NCI-H187 (cell line): ENCODE measurements around the gene TGFBR1.

ENCODE experiments used
- DNase-seq, 2 experiments: peaks; one replicate each; lab custom pipeline; 2025; lab: John Stamatoyannopoulos, UW

TGFBR1 gene

DNA sequence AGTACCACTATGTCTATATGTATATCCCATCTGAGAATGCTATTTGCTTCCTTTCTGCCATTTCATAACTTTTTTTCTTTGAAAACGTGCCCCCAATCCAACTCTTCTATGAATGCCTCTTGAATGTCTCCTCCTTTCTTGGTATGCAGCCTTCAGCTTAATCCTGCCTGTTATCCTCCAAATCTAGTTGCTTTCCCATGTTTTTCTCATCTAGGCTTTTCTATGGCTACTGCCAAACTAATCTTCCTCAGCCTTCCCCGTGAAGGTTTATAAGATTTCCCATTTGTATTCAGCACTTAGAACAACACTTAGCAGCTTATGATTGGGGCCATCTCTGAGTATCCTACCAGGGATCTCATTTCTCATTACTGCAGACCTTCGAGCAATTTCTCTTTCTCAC lies 2.5 kb downstream of the TGFBR1 start:
- DNase-seq = no peak

DNA sequence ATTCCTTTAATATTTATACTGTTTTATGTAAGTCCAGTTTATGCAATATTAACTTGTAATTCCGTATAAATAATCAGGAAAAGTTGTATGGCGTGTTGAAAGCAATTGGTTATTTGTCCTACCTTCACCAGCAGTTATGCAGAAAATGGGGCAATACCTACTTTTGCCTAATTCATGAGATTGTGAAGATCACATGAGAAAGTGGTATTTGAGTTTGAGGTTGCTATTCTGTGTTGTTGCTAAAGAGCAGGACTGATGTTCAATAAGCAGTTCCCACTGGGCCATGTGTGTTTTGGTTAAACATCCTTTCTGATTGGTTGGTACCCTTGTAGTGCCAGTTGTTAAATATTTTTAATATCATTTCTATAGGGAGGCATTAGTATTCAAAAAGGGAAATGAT lies 3.2 kb downstream of the TGFBR1 start:
- DNase-seq = no peak

DNA sequence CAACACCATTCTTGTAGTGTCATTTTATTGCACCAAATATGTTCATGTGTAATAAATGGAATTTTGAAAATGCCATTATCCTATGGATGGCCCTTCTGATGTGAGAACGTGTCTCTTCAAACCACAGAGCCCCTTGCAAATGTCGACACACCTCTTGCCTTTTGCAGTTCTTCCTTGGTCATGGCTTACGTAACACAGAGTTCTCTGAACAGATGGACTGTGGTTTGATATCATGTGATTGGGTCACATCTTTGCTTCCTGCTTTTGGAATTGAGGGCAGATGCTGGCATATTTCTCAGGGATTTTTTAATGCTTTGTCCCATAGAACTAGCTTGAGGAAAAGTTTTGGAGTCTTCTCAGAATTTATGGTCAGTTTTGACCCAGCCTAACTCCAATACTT lies 4.6 kb downstream of the TGFBR1 start:
- no peak for DNase-seq

DNA sequence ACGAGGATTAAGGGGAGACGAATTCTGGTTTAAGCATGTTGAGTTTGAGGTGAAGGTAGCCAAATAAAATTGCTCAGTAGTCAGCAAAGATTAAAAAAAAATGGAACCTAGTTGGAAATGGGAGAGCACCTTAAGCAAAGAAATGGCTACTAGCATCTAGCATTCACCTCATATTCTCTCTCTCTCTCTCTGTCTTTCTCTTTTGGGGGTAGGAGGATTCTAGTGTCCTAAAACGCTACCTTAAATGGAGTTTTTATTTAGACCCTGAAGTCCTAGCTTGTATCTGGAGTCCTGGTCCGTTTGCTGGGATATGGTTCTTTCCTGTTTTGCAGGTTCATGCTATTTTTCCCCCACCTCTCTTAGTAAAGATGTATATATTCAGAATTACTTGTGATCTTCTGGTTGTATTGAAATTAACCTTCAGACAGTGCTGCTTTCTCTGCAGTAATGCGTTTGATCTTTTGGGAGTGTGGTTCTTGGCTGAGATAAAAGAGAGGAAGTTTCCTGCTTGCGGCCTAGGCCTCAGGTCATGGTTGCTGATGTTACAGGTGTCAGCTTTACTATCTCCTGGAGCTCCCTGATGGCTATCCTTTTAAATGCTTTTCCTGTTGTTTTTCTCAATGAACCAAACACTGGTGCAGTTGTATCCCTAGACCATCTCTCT lies 8.0 kb downstream of the TGFBR1 start:
- no peak for DNase-seq

DNA sequence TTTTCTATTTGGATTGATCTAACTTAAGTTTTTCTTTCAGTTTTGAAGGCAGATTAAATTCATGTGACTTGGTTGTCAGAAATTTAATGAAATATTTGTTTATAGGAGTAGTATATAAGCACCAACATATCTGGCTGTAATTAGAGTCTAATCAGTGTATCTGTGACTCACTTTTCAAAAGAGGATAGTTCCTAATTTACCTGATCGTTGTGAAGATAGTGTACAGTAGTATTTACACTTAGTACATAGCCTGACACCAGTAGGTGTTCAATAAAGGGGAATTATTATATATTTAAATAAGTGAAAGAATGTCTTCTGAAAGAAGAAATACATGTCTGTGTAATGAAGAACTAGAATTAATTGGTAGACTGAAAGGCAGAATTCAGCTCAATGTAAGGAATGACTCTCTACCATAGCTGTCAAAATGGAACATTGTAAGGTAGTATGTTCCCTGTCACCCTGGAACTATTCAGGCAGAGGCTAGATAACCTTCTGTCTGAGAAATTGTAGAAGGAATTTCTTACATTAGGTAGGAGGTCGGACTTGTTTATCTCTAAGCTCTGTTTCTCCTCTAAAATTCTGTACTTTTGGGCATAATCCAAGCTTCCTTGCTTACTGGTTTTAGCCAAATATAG lies 8.6 kb downstream of the TGFBR1 start:
- DNase-seq = no peak

DNA sequence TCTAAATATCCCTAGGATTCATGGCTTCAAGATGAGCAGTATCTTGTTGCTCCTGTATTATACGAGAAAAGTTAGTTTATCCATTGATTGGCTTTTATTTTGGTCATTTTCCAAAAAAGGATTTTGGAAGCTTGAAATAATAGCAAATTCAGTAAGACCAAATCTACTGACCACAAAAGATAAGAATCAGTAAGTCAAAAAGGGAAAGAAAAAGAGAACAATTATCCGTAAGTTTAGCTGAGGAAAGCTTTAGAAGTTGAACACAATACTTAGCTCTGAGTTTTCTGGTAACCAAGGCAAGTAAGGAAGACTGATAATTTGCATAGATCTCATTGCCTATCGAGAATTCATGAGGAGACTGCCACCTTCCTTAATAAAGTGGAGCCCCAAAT lies 9.1 kb downstream of the TGFBR1 start:
- no peak for DNase-seq

DNA sequence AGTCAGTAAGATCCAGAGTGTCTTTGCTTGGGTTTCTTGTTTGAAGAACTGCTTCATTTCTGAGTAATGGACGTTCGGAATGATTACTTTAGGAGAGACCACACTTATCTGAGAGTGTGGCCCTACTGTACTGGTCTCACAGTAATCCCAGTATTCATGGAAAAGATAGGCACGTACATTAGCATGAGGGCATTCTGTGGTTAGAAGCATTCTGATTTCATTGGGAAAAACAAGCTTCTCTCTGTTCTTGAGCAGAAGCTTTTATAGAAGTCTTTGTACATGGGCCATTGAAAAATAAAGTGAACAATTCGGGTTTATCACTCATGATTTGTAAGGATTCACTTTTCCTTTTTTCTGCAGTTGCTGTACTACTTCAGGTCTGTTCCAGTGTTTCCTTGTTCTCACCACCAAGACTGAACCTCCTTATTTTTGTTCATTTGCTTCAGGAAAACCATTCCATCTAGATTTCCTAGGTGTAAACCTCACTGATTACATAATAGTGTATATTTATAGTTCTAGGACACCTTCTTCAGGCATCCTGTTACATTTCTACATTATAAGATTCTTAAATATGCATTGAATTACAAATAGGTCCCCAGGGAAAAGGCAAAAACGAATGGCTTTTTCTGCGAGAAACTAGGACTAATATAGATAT lies 10.1 kb downstream of the TGFBR1 start:
- no peak for DNase-seq

DNA sequence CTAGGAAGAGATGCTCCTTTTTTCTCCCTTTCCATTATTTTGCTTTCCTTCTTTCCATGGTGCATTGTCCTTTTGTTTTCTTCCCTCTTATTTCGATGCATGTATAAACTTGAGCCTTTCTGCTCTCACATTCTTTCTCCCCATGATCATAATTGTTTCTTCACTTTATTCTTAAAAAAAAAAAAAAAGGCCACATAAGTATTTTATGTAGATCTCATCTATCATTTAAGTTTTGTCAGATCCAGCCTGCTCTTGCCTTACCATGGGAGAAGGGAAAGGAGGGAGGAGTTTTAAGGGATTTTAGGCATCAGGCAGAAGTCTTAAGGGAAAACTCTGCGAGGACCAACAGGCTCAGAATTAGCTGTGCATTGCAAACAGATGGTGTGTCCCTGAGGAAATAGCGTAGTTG lies 11.1 kb downstream of the TGFBR1 start:
- no peak for DNase-seq

DNA sequence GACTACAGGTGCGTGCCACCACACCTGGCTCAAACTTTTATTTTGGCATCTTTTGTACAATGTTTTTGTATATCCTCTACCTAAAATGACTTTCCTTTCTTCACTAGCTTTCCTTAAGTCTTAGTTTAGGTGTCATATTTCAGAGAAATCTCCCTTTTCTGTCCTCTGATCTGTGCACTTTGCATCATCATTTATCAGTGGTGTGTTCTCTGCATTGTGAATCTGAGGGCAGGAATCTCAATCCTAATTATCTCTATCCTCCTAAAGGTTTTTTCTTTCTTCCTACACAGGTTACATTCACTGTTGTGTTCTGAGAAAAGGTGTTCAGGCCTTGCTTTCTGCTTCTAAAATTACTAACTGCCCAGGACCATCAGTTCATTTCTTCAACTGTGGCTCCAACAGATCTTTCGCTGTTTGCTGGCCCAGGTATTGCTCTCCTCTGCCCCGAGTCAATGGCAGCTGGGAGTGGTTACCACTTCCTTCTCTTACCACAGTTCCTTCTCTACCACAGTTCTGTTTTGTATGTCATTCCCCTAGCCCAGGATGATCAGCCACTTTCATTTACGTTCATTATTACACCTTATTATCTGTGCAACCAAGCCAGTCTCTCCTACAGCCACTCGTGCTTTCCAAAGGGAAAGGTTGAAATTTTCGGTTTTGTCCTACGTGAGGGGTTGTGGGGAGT lies 14.0 kb downstream of the TGFBR1 start:
- no peak for DNase-seq

DNA sequence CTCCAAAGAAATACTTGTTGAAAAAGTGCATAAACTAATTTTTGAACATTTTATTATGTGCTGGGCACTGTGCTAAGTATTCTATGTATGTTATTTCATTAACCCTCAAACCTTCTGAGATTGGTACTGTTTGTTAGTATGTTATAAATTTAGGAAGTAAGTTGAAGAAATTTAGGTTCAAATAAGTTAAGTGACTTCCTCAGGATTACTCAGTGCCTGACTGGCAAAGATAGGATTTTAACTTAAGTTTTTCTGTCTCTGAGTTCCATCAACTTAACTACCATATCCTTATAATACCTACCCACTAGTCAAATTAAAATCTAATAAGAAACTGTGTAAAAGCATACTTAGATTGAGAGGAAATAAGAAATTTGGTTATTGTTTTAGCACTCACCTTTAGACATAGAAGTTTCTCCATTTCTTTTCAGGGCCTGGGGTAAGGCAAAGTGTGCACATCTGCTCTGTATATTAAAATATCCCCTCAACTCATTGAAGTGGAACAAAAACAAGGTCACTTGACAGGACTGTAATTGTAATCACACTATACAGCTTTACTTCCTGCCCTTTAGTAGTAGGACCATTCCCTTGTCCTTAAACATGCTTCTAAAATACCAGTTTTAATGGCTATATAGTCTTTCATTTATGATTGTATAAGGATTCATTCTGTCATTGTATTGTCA lies 15.2 kb downstream of the TGFBR1 start:
- DNase-seq = no peak

DNA sequence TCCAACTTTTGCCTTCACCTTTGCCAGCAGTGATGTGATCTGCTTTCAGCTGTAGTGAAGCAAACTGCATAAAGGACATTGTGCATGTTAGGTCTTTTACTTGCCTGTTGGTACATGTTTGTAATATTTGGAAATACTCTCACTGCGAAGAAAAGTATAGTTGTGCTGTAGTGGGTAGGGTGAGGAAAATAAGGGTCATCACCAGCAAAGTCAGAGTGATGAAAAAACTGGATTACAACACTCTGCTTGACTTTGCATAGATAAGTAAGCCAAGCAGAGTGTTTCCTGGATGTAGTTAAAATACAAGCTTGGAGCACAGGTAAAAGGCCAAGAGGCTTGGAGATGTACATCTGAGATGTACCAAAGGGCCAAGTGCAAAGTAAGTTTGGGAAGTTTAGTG lies 16.7 kb downstream of the TGFBR1 start:
- DNase-seq = no peak

DNA sequence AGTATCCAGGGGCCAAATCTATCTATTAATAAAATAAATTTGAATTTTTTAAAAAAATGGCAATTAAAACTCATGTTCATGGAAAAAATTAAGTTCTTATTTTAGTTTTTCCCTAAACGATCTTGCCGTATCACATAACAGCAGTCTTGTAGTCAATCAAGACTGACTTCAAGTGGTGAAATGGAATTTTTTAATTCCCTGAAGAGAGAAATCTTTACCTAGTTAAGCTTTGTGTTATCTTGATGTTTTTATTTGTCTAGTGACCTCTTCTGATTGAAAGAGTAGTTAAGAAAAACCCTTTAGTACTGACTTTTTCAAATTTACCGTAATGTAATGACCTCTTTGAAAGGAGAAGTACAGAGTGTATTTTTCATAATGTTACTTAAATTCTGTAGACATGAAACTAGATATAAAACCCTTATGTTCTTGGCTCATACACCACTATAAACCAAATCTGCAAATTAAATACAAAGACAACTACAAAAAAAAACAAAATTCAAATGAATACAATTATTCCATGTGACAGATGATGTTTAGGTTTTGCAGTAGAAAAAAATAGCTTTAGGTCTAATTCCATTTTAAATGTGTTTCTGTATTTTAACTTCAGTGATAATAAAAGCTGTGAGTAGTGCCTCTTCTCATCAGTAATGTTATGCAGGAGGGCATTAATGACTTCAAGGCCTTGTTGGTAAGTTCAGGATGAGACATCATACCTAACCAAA lies 19.8 kb downstream of the TGFBR1 start:
- DNase-seq = no peak

DNA sequence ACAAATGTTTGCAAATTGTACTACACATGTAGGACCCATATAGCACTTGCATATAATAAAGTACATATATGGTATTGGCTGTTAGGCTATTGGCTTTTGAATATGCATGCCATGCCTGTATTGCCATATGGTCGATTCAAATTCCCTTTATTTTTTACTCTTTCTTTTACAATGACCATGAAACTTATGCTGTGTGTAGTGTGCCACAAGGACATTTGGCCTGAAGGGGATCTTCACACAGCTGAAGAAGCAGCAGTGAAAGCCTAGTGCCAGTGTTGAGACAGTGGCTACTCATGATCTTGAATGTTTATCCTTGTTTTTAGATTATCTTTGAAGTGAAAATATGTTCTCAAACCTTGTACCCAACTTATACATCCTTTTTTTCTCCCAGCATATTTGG lies 20.5 kb downstream of the TGFBR1 start:
- no peak for DNase-seq

DNA sequence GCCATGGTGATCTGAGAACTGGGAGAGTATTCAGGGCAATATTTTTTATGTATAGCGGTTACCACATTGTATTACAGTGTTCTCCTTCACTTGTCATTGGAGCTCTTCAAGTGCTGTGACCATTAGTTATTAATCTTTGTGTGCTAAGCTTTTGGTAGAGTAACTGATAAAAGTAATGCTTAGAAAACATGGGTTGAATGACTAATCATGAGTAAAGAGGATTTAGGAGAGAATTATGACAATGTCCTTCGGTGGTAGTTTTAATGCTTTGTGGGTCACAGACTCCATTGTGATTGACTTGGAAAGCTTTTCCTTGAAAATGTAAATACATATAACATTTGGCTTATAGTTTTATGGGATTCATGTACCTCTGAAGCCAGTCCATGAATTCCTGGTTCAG lies 21.4 kb downstream of the TGFBR1 start:
- DNase-seq = no peak

DNA sequence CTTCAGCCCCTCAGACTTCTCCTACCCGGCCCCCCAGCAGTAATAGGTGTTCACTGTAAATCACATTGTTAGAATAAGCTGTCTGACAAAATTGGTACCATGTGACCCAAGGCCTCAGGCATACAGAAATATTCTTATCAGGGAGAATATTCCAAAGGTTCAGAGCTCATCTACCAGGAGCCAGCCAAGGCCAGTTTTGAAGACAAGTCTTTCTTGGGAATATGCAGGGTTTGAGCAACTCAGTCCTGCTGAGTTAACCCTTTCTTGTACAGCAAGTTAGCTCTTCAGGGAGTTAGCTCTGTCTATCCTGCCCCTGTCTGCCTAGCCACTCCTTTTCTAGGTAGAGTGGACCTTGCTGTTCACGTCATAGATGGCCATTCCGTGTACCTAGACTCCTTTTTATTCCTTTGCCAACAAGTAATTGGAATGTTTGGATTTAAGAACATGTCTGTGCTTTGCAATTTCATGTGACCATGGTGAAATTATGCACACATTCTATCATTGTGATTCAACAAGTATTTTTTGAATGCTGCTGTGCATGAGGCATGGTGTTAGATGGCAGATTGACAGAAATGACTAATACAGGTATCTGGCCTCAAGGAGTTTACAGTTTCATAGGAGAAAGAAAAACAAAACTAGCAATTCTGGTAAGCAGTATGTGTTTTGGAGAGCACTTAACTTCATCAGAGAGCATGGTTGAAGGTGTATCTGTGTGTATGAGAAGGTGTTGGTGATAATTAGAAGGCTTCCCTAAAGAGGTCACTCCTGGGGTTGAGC lies 22.6 kb downstream of the TGFBR1 start:
- DNase-seq = no peak

DNA sequence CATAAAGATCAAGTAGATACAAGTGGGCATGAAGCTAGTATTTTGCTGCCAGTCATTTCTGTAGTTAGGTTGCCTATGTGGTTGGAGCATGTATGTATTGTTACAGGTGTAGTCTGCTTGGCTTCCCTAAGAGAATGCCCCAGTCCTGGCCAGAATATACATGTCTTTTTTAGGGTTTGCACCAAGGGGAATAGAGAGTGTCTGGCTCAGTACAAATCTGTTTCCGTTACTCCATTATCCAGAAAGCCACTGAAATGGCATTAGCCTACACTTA lies 23.2 kb downstream of the TGFBR1 start:
- DNase-seq = no peak

DNA sequence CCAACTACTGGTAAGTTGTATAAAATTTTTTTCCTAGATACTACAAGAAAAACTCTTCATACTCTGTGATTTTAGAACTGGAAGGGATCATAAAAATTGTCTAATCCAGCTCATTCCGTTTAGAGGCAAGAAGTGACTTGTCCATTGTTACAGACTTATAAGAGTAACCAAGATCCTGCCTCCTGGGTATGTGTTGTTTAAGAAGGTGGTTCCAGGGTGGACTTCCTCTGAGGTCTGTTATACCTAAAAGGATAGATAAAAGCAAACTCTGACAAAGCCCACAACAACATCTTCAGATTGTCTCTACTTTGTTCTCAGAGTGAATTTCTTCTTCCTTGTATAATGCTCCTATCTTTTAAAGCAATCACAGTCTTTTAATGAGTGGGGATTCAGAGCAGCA lies 24.2 kb downstream of the TGFBR1 start:
- no peak for DNase-seq

DNA sequence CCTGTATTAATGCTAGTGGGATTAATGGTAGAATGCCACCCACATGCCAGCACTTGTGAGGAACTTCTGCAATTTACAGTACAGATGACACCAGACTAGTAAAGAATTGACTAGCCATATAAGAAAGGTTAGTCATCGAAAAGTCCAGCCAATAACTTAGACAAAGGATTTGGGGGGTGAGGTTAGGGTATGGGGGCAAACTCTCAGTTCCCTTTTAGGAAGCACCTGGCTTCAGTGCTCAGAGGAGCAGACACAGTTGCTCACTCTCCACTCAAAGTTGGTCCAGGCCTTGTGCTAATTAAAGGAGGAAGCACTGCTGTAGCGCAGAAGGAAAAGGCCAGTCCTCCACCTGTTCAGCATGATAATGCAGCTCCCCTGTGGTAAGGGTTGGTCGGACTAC lies 25.2 kb downstream of the TGFBR1 start:
- DNase-seq = no peak

DNA sequence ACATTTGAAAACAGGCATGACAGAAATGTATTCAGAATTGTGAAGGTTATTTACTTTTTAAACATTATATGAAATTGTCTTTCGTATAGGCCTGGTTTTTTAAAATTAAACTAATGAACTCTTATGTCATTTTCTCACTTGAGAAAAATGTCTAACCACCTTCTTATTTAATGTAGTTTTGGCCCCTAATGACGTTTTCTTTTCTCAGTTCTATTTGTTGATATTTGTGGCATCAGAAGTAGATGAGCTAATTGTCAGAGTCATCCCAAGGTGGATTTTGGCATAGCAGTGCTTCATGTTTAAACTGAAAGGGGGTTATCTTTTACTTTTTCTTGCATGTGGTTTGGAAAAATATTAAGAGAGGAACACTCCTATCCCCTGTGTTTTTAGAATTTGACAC lies 28.2 kb downstream of the TGFBR1 start:
- DNase-seq = no peak

DNA sequence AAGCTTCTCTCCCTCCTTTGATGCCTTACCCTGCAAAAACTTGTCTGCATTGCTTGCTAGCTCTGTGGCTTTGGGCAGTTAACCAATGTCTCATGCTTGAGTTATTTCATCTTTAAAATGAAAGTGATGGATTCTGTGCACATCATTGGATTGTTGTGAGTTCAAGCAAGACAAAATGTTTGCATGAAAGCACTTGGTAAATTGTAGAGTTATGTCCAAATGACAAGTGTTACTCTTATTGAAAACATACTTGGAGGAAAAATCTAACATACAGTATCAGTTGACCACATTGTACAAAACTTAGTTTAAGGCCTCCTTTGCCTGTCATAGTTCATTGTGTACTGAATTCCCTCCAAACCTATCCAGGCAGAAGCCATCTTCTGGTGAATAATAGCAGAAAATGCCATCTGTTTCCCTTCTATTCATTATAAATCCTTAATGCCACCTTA lies 30.0 kb downstream of the TGFBR1 start:
- no peak for DNase-seq

DNA sequence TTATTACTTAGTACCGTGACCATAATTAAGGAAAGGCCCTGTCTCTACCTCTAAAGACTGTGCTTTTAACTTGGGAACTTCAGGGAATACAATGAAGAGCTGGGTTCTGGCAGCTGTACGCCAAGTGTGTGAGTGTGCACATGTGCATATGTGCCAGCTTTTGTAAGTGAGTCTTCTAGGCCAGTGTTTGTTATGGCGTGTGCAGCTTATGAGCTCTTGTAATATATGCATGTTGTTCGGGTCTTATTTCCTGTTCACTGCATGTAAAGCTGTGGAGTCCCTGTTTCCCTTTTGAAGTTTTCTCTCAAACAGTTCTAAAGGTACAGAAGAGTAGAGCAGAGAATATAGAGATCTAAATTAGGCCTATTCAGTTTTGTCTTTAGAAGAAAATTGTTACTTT lies 30.5 kb downstream of the TGFBR1 start:
- no peak for DNase-seq
